ENCODE measurements around the gene INO80D.

The INO80D gene

GRCh38 chr2:205970348-205970747 is 115.6 kb downstream of the INO80D start:
- no peak for DNase-seq (ENCODE audit: extremely low read depth, low read depth)
- no peak for TF ChIP-seq CTCF (IDR thresholded peaks at IDR 0.05; ENCODE audit: low read depth, low read length)

DNA sequence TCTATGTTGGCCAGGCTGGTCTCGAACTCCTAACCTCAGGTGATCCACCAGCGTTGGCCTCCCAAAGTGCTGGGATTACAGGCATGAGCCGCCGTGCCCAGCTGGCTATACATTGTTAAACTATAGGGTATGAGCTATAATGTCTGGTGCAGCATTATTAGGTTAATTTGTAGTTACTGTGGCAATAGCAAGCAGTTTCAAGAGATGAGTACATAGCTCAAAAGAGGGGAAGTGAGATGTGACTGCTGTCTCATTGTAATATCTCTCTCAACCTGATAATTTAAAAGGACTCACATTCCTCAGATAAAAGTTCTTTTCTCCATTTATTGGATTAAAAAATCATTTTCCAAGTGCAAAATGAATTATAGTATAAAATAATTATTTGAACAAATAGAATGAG is 116.4 kb downstream of the INO80D start:
- TF ChIP-seq CTCF (IDR thresholded peaks at IDR 0.05; ENCODE audit: low read depth, low read length): no peak
- DNase-seq (ENCODE audit: extremely low read depth, low read depth): no peak

DNA sequence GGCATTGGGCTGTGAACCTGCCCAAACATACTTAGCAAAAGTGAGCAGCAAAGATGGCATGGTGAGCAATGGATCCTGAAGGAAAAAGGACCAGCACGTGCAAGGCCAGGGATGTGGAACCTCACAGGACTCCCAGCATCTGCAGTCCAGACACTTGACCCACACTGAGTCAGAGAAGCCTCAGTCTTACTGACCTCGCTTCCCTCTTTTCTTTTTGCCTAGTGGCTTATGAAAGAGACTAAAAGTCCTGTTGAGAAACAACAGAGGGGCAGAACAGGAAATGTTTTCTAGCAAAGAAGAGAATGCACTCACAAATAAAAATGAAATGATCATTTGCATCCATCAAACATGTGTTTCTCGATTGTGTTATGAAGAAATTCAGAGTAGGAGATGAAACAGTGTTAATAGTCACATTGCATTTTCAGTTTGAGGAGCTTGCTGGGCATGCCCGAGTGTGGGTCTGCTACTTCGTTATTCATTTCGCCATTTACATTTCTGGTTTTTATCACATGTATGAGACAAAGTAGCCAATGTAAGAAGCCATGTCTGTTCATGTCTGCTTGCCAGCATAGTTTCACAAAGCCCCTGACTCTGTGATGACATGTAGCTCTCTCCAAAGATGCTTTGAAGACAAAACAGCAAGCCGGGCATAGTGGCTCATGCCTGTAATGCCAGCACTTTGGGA is 118.4 kb downstream of the INO80D start:
- TF ChIP-seq CTCF (IDR thresholded peaks at IDR 0.05; ENCODE audit: low read depth, low read length): no peak
- DNase-seq (ENCODE audit: extremely low read depth, low read depth): no peak

DNA sequence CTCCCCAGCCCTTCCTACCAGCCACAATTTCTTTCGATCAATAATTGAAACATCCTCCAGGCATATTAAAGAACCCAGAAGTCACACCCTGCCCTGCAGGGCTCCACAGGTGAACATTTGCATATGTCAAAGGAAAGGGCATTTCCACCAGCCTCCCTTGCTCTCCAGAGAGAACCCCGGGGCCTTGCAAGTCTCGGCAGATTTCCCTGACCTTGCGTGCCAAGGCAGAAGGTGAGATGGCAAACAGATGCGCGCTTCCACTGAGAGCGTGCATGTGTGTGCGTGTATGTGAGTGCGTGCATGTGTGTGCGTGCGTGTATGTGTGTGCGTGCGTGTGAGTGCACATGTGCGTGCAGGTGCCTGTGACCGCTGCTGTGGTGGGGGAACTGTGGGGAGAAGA is 120.3 kb downstream of the INO80D start:
- no peak for TF ChIP-seq CTCF (IDR thresholded peaks at IDR 0.05; ENCODE audit: low read depth, low read length)
- no peak for DNase-seq (ENCODE audit: extremely low read depth, low read depth)

DNA sequence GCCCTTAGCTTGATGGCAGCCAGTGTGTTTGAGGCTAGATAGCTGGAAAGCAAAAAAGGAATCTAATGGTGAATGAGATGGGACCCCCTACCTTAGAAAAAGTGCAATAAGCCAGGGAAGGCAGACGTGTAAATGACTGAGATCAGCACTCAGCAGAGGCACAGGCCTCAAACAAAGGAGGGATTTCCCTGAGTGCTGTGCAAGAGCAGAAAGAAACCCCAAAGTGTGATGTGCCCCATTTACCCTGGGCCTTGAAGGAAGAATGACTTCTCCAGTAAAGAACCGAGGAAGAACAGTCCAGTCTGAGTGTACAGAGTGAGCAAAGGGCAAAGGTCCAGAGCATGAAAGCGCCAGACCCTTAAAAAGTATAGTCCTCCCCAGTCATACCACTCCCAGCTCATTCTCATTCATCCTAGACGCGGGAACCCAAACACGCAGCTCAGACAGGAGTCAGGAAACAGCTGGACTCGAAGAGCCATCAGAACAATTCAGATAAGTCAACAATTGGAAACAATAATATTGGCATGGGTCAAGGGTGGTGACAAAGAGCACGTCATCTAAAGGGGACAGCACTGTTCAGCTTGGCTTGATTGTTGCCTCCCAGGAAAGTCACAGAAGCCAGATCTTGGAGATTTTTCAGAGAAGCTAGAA is 121.7 kb downstream of the INO80D start:
- no peak for TF ChIP-seq CTCF (IDR thresholded peaks at IDR 0.05; ENCODE audit: low read depth, low read length)
- no peak for DNase-seq (ENCODE audit: extremely low read depth, low read depth)

DNA sequence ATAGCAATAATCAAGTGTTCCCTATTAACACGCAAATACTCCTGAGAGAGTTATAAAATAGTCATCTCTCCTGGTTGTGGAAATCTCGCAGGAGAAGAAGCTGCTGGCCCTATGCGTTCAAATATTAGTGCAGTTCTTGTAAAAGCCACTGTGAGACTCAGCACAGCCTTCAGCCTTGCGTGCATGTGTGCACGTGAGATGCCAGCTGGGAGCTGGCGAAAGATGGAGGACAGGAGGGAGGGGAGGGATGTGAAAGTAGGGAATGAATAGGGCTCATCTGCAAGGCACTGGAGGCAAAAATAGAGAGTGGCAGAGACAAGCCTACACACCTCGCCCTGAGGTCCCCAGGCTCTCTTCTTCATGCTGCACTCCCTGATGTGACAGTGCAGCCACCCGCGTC is 126.5 kb downstream of the INO80D start:
- no peak for DNase-seq (ENCODE audit: extremely low read depth, low read depth)
- TF ChIP-seq CTCF (IDR thresholded peaks at IDR 0.05; ENCODE audit: low read depth, low read length): no peak

- TF ChIP-seq CTCF (IDR thresholded peaks at IDR 0.05; ENCODE audit: low read depth, low read length): no peak
- no peak for DNase-seq (ENCODE audit: extremely low read depth, low read depth)
These were observed 128.4 kb downstream of the INO80D start for GRCh38 chr2:205957452-205958154.

Data from AG09319 (cell line).